OCI-LY1 (cell line): ENCODE measurements around the gene PRDM1.

Experiments
- H2AFZ ChIP-seq: fragments of 200-600 bp; sonication (generic), shearing (Covaris generic); 2 replicates; pipeline ENCODE4 v1.6.0; 2014; ENCODE audit warnings: antibody characterized with exemption, mild to moderate bottlenecking, low read length
- H3F3A ChIP-seq: fragments of 200-600 bp; sonication (generic), shearing (Covaris generic); 2 replicates; pipeline ENCODE4 v1.6.0; 2014; ENCODE audit warnings: mild to moderate bottlenecking, antibody characterized with exemption, low read length, moderate library complexity; ENCODE audit not compliant: insufficient read depth
- H3K27ac ChIP-seq: fragments of 200-600 bp; sonication (generic); 2 replicates; pipeline ENCODE4 v1.5.1; 2014; ENCODE audit warnings: low read length, mixed run types, mild to moderate bottlenecking, low read depth; ENCODE audit not compliant: poor library complexity, severe bottlenecking
- H3K27me3 ChIP-seq: fragments of 200-600 bp; sonication (generic); 2 replicates; pipeline ENCODE4 v1.6.0; 2014; ENCODE audit warnings: antibody characterized with exemption, mild to moderate bottlenecking, low read length, moderate library complexity; ENCODE audit not compliant: insufficient read depth
- H3K36me3 ChIP-seq: fragments of 200-600 bp; sonication (generic); 2 replicates; pipeline ENCODE4 v1.6.1; 2014; ENCODE audit warnings: mild to moderate bottlenecking, antibody characterized with exemption, low read length, moderate library complexity, mixed read lengths; ENCODE audit not compliant: insufficient read depth
- H3K4me1 ChIP-seq: fragments of 200-600 bp; sonication (generic); 2 replicates; pipeline ENCODE4 v1.5.1; 2014; ENCODE audit warnings: mild to moderate bottlenecking, low read length, moderate library complexity; ENCODE audit not compliant: insufficient read depth, severe bottlenecking
- H3K4me2 ChIP-seq: fragments of 200-600 bp; sonication (generic), shearing (Covaris generic); 2 replicates; pipeline ENCODE4 v1.6.1; 2014; ENCODE audit warnings: low read length
- H3K4me3 ChIP-seq: fragments of 200-600 bp; sonication (generic); 2 replicates; pipeline ENCODE4 v1.5.1; 2014; ENCODE audit warnings: low read length, low read depth, mild to moderate bottlenecking, mixed read lengths; ENCODE audit not compliant: poor library complexity, severe bottlenecking
- H3K79me2 ChIP-seq: fragments of 200-600 bp; shearing (Covaris generic); 2 replicates; pipeline ENCODE4 v1.6.1; 2016; ENCODE audit warnings: mixed run types, low read length, mixed read lengths; ENCODE audit not compliant: insufficient read depth
- H3K9ac ChIP-seq: fragments of 200-600 bp; sonication (generic), shearing (Covaris generic); 2 replicates; pipeline ENCODE4 v1.6.1; 2014; ENCODE audit warnings: mild to moderate bottlenecking, low read length, mixed read lengths
- H3K9me2 ChIP-seq: fragments of 200-600 bp; sonication (generic), shearing (Covaris generic); 2 replicates; pipeline ENCODE4 v1.6.1; 2014; ENCODE audit warnings: low read depth, mild to moderate bottlenecking, low read length, mixed read lengths
- H3K9me3 ChIP-seq: fragments of 200-600 bp; shearing (Covaris generic); 2 replicates; pipeline ENCODE4 v1.6.1; 2014; ENCODE audit warnings: low read length, mixed read lengths
- H4K20me1 ChIP-seq: fragments of 200-600 bp; sonication (generic), shearing (Covaris generic); 2 replicates; pipeline ENCODE4 v1.6.0; 2016; ENCODE audit warnings: mild to moderate bottlenecking, low read length; ENCODE audit not compliant: insufficient read depth
- EZH2 ChIP-seq: fragments of 200-600 bp; sonication (generic), shearing (Covaris generic); IDR thresholded peaks from 2 replicates; pipeline ENCODE4 v1.8.0; 2017; ENCODE audit warnings: borderline replicate concordance, mixed run types, mild to moderate bottlenecking, antibody characterized with exemption, low read length, moderate library complexity, mixed read lengths
- TF ChIP-seq, protein P1 (sequence below): fragments of 200-600 bp; sonication (generic), shearing (Covaris generic); IDR thresholded peaks from 2 replicates; pipeline ENCODE4 v1.5.1; 2017; ENCODE audit warnings: mild to moderate bottlenecking, antibody characterized with exemption, low read length, moderate library complexity, mixed read lengths

Gene PRDM1

DNA sequence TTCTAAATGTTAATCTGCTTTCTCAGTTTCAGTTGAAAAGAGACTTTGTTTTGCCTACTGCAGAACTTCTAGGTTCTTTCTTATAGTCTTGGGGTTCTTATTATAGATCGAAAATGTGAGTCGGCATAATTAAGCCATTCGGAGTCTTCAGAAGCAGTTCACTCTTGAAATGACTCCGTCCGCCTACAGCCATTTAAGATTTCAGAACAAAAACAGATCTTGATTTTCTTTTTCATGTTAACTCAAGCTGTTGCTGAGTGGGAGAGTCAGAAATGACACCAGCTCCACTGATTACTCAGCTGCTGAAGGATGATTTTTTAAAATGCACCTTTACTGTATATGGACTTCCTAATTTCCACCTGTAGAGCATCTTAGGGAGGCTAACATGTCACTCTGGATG lies 15.9 kb downstream of the PRDM1 start:
- Histone ChIP-seq H3K79me2 (no peaks in the 10 kb centered on the region), H3K4me3 (no peak overlapping the region), H3K36me3 (no peaks in the 10 kb centered on the region), H3K4me2 (no peak overlapping the region), H3K9me3 (no peaks in the 10 kb centered on the region), H2AFZ (no peak overlapping the region), H3K27me3 (peaks cover 4% of the 10 kb centered on the region; the same call in 1 of the 2 replicates), H4K20me1 (no peaks in the 10 kb centered on the region), H3K9me2 (no peaks in the 10 kb centered on the region), H3K27ac (no peak overlapping the region), H3K4me1 (peaks cover 19% of the 10 kb centered on the region), H3F3A (no peaks in the 10 kb centered on the region), H3K9ac (no peak overlapping the region)
- TF ChIP-seq EZH2 = no peak
- TF ChIP-seq, protein P1, sequence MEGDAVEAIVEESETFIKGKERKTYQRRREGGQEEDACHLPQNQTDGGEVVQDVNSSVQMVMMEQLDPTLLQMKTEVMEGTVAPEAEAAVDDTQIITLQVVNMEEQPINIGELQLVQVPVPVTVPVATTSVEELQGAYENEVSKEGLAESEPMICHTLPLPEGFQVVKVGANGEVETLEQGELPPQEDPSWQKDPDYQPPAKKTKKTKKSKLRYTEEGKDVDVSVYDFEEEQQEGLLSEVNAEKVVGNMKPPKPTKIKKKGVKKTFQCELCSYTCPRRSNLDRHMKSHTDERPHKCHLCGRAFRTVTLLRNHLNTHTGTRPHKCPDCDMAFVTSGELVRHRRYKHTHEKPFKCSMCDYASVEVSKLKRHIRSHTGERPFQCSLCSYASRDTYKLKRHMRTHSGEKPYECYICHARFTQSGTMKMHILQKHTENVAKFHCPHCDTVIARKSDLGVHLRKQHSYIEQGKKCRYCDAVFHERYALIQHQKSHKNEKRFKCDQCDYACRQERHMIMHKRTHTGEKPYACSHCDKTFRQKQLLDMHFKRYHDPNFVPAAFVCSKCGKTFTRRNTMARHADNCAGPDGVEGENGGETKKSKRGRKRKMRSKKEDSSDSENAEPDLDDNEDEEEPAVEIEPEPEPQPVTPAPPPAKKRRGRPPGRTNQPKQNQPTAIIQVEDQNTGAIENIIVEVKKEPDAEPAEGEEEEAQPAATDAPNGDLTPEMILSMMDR = no peak

GRCh38 chr6:106102967-106103727 lies 17.0 kb downstream of the PRDM1 start:
- TF ChIP-seq, protein P1 = no peak
- no peak for TF ChIP-seq EZH2
- peaks cover 4% of the 10 kb centered on the region; the same call in 1 of the 2 replicates for H3K27me3 ChIP-seq
- no peaks in the 10 kb centered on the region for H4K20me1 ChIP-seq
- no peaks in the 10 kb centered on the region for H3K79me2 ChIP-seq
- H3K4me2 ChIP-seq = no peak overlapping the region
- no peaks in the 10 kb centered on the region for H3K9me2 ChIP-seq
- peaks cover 8% of the 10 kb centered on the region for H3K4me1 ChIP-seq
- H3K4me3 ChIP-seq = no peak overlapping the region
- no peak overlapping the region for H3K9ac ChIP-seq
- no peaks in the 10 kb centered on the region for H3K36me3 ChIP-seq
- H2AFZ ChIP-seq = no peak overlapping the region
- H3K27ac ChIP-seq = no peak overlapping the region
- H3F3A ChIP-seq = no peaks in the 10 kb centered on the region
- no peaks in the 10 kb centered on the region for H3K9me3 ChIP-seq

- H3K9me3 ChIP-seq = no peaks in the 10 kb centered on the region
- H3K79me2 ChIP-seq = no peaks in the 10 kb centered on the region
- no peak overlapping the region for H3K27ac ChIP-seq
- H3K4me3 ChIP-seq = no peak overlapping the region
- no peak overlapping the region for H2AFZ ChIP-seq
- H3K36me3 ChIP-seq = no peaks in the 10 kb centered on the region
- H3K4me2 ChIP-seq = no peak overlapping the region
- H3F3A ChIP-seq = no peaks in the 10 kb centered on the region
- H3K9me2 ChIP-seq = no peaks in the 10 kb centered on the region
- H4K20me1 ChIP-seq = no peaks in the 10 kb centered on the region
- peaks cover 4% of the 10 kb centered on the region; the same call in 1 of the 2 replicates for H3K27me3 ChIP-seq
- peaks cover 2% of the 10 kb centered on the region for H3K4me1 ChIP-seq
- TF ChIP-seq, protein P1 = no peak
- no peak for TF ChIP-seq EZH2
- H3K9ac ChIP-seq = no peak overlapping the region
These were observed 17.6 kb downstream of the PRDM1 start for GRCh38 chr6:106103728-106104109.
